ENCODE measurements around the gene CDY2A.
"Not testable (repeated sequence)": the region's sequence is repeated elsewhere in the genome, so short reads cannot be mapped to it uniquely, and the experiment has no call there.

The CDY2A gene

DNA sequence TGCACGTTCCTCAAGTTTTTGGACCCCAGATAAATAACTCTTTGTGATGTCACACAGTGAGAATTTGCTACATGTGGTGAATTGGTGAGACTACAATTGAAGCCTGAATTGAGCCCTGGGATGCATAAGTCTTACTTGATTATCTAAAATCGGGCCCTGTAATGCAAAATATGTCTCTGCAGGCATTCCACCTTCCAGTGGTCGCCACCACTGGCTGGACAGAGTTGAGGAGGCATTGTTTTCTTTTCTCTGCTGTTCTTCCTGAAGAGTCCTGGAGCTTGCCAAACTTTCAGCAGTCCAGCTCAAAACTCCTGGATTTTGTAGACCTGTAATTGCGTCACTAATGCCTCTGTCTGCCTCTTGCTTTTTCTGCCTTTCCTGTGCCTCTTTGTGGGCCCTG lies 23.5 kb downstream of the CDY2A start:
- not testable (repeated sequence) for H3K79me2 ChIP-seq; H3K4me3 ChIP-seq (ENCODE audit: low read depth, low read length); H2AFZ ChIP-seq; H3K4me2 ChIP-seq (ENCODE audit: low read length); H3K27ac ChIP-seq; H3K27me3 ChIP-seq (ENCODE audit: control insufficient read depth, insufficient read depth, low read length); H3K9me3 ChIP-seq (ENCODE audit: control insufficient read depth, low read length); H3K9ac ChIP-seq; H3K36me3 ChIP-seq (ENCODE audit: control insufficient read depth, insufficient read depth, low read length); H3K4me1 ChIP-seq

DNA sequence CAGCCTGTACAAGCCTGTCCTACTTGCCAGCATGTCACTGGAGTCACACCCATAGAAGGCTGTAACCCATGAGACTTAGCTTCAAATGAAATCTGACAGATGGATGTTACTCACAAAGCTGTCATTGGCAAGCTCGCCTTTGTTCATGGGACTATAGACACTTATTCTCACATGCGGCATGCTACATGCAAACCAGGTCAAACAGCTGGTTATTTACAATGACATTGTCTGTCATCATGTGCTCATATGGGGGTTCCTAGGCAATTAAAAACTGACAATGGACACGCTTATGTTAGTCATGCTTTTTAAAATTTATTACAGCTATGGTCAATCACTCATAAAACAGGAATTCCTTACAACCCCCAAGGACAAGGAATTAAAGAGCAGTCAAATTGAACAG lies 30.9 kb downstream of the CDY2A start:
- H3K9me3 ChIP-seq (ENCODE audit: control insufficient read depth, low read length); H2AFZ ChIP-seq; H3K79me2 ChIP-seq; H3K4me3 ChIP-seq (ENCODE audit: low read depth, low read length); H3K9ac ChIP-seq; H3K36me3 ChIP-seq (ENCODE audit: control insufficient read depth, insufficient read depth, low read length); H3K4me2 ChIP-seq (ENCODE audit: low read length); H3K27me3 ChIP-seq (ENCODE audit: control insufficient read depth, insufficient read depth, low read length); H3K27ac ChIP-seq; H3K4me1 ChIP-seq: not testable (repeated sequence)

DNA sequence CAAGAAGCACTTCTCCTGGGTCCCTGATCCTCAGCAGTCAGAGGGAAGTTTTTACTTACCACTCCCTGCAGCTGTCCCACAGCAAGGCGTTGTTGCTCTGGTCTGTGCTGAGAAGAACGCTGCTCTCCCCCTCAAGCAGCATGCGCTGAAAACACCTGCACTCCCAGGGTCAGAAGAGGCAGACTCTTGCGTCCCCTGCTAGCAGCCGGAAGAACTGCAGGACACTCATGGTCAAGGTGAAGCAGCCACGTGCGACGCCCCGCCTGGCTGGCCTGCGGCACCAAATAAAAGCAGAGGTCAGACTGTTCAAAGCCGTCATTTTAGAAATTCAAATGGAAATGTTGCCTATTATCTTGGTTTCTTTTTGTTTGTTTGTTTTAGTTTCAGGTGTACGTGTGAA lies 47.9 kb downstream of the CDY2A start:
- not testable (repeated sequence) for H3K9ac ChIP-seq; H3K27me3 ChIP-seq (ENCODE audit: control insufficient read depth, insufficient read depth, low read length); H3K9me3 ChIP-seq (ENCODE audit: control insufficient read depth, low read length); H3K4me3 ChIP-seq (ENCODE audit: low read depth, low read length); H3K36me3 ChIP-seq (ENCODE audit: control insufficient read depth, insufficient read depth, low read length); H2AFZ ChIP-seq; H3K4me2 ChIP-seq (ENCODE audit: low read length); H3K27ac ChIP-seq; H3K79me2 ChIP-seq; H3K4me1 ChIP-seq
